HepG2 (cell line): ENCODE results near the gene RAB17. TPM values are rescaled to one million over a fixed set of nuclear protein-coding genes. Genes with fewer than 3 reads are reported as not detected.

ENCODE experiments used
- ATAD3A ChIP-seq: sonication (generic); formaldehyde crosslinking; IDR thresholded peaks from 2 replicates; pipeline ENCODE4 v1.4.0; 2020; ENCODE audit warnings: missing genetic modification reagents
- HDAC1 ChIP-seq: sonication (generic); formaldehyde crosslinking; IDR thresholded peaks from 2 replicates; pipeline ENCODE4 v1.5.1; 2020; ENCODE audit warnings: mild to moderate bottlenecking, missing genetic modification reagents
- HDAC6 ChIP-seq: fragments of 200-600 bp; sonication (generic); IDR thresholded peaks from 2 replicates; pipeline ENCODE4 v1.7.0; 2017; ENCODE audit warnings: mild to moderate bottlenecking, antibody characterized with exemption, low read length, low read depth
- HNRNPLL ChIP-seq: fragments of 200-400 bp; formaldehyde crosslinking; IDR thresholded peaks from 2 replicates; pipeline ENCODE4 v1.6.1; 2017; ENCODE audit warnings: mild to moderate bottlenecking, low read depth, low read length; ENCODE audit not compliant: poor library complexity, severe bottlenecking
- MZF1 ChIP-seq: sonication (generic); formaldehyde crosslinking; IDR thresholded peaks from 2 replicates; pipeline ENCODE4 v1.8.1; 2023; ENCODE audit warnings: mild to moderate bottlenecking, missing genetic modification reagents, borderline replicate concordance
- NPAS2 ChIP-seq: sonication (generic); formaldehyde crosslinking; IDR thresholded peaks from 2 replicates; pipeline ENCODE4 v1.8.0; 2022; ENCODE audit warnings: mild to moderate bottlenecking, missing genetic modification reagents, borderline replicate concordance
- RAD51 ChIP-seq: fragments of 450-650 bp; IDR thresholded peaks from 2 replicates; pipeline ENCODE4 v1.6.1; 2016; ENCODE audit warnings: borderline replicate concordance
- RBM22 ChIP-seq: fragments of 200-400 bp; formaldehyde crosslinking; optimal IDR thresholded peaks from 2 replicates; pipeline ENCODE3; 2017; ENCODE audit warnings: mild to moderate bottlenecking, low read length, moderate library complexity
- SMC3 ChIP-seq: IDR thresholded peaks from 2 replicates; pipeline ENCODE4 v1.6.1; 2011; ENCODE audit warnings: low read length, improper control_type of control experiment
- SMYD3 ChIP-seq: sonication (generic); formaldehyde crosslinking; IDR thresholded peaks from 2 replicates; pipeline ENCODE4 v1.8.1; 2023; ENCODE audit warnings: mild to moderate bottlenecking, missing genetic modification reagents
- SOX5 ChIP-seq: IDR thresholded peaks from 2 replicates; pipeline ENCODE4 v1.6.1; 2016; ENCODE audit warnings: borderline replicate concordance
- TP53 ChIP-seq: sonication (generic); formaldehyde crosslinking; conservative IDR thresholded peaks from 2 replicates; pipeline ENCODE4 v1.4.0; 2020; ENCODE audit warnings: missing genetic modification reagents
- ZNF17 ChIP-seq: sonication (generic); formaldehyde crosslinking; IDR thresholded peaks from 2 replicates; pipeline ENCODE4 v1.5.0; 2020; ENCODE audit warnings: mild to moderate bottlenecking, missing genetic modification reagents
- ZNF260 ChIP-seq: sonication (generic); formaldehyde crosslinking; IDR thresholded peaks from 2 replicates; pipeline ENCODE4 v1.4.0; 2020; ENCODE audit warnings: missing genetic modification reagents, low read depth, mild to moderate bottlenecking, borderline replicate concordance
- ZNF510 ChIP-seq: sonication (generic); formaldehyde crosslinking; IDR thresholded peaks from 2 replicates; pipeline ENCODE4 v1.4.0; 2020; ENCODE audit warnings: low read depth, mild to moderate bottlenecking, missing genetic modification reagents
- ZSCAN20 ChIP-seq: sonication (generic); formaldehyde crosslinking; IDR thresholded peaks from 2 replicates; pipeline ENCODE4 v1.4.0; 2020; ENCODE audit warnings: missing genetic modification reagents, mild to moderate bottlenecking, borderline replicate concordance
- polyA plus RNA-seq, 8 experiments: library from polyadenylated mRNA; depleted of rRNA in 3 of 8; stranded (reverse) in 7 of 8; unstranded in 1 of 8; fragments of >200 nt; fragmentation: Illumina TruSeq in 4 of 8; extraction: Trizol in 4 of 8; gene quantifications; 2 replicates each; pipeline versions ENCODE4 v1.2.1 to v1.2.3, GENCODE V29; 2011 to 2016; ENCODE audit warnings: low read depth in 4 of 8, missing spikeins in 1 of 8, mixed read lengths in 1 of 8; ENCODE audit not compliant: insufficient read depth in 1 of 8
- total RNA-seq, 5 experiments: library from RNA; depleted of rRNA; stranded (reverse); fragments of >200 nt; fragmentation: Illumina TruSeq; extraction: Trizol; gene quantifications; 2 replicates each; pipeline ENCODE4 v1.2.3, GENCODE V29; 2016; ENCODE audit warnings: low read depth in 1 of 5
- TF ChIP-seq, protein P1 (sequence below): sonication (generic); formaldehyde crosslinking; IDR thresholded peaks from 2 replicates; pipeline ENCODE4 v1.4.0; 2020; ENCODE audit warnings: mild to moderate bottlenecking, missing genetic modification reagents
- TF ChIP-seq, protein P2 (sequence below): sonication (generic); formaldehyde crosslinking; IDR thresholded peaks from 2 replicates; pipeline ENCODE4 v1.5.0; 2020; ENCODE audit warnings: missing genetic modification reagents
- TF ChIP-seq, protein P3 (sequence below): IDR thresholded peaks from 2 replicates; pipeline ENCODE4 v1.6.1; 2012; ENCODE audit warnings: low read length, improper control_type of control experiment
- TF ChIP-seq, protein P4 (sequence below): sonication (generic); formaldehyde crosslinking; IDR thresholded peaks from 2 replicates; pipeline ENCODE4 v1.4.0; 2020; ENCODE audit warnings: missing genetic modification reagents, borderline replicate concordance

The RAB17 gene
- total and polyA plus RNA-seq, 2 of the 13 experiments (the other 11 are each of a cell fraction or from before 2014, with no cell fraction given) = 68.0 to 124 TPM

DNA sequence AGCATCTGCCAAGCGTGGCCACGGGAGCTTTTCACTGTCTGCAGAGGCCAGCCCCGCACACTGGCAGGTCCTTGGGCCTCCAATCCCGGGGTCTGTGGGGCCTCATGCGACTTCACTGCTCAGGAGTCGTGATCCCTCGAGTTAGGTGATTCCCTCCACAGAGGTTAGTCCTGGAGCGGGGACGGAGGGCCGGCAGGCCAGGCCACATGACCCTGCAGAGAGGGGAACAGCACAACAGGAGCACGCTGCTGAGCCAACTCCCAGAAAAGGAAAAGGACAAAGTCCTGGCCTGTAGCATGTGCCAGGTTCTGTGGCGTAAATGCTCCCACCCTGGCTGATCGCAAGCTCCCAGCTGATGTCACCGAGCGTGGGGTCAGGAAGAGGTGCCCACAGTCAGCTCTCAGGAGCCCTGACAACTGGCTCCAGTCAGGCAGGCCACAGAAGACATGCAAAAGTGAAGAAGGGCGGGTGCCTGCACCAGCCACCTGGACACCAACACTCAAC, 39.4 kb downstream of the RAB17 start (continued):
- TF ChIP-seq, protein P1, sequence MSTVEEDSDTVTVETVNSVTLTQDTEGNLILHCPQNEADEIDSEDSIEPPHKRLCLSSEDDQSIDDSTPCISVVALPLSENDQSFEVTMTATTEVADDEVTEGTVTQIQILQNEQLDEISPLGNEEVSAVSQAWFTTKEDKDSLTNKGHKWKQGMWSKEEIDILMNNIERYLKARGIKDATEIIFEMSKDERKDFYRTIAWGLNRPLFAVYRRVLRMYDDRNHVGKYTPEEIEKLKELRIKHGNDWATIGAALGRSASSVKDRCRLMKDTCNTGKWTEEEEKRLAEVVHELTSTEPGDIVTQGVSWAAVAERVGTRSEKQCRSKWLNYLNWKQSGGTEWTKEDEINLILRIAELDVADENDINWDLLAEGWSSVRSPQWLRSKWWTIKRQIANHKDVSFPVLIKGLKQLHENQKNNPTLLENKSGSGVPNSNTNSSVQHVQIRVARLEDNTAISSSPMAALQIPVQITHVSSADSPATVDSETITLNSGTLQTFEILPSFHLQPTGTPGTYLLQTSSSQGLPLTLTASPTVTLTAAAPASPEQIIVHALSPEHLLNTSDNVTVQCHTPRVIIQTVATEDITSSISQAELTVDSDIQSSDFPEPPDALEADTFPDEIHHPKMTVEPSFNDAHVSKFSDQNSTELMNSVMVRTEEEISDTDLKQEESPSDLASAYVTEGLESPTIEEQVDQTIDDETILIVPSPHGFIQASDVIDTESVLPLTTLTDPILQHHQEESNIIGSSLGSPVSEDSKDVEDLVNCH (CRISPR knock-in tag) = no peak
- no peak for TF ChIP-seq SMYD3 (CRISPR knock-in tag)
- TF ChIP-seq TP53 (CRISPR knock-in tag) = no peak
- no peak for TF ChIP-seq ZNF260 (CRISPR knock-in tag)
- TF ChIP-seq NPAS2 (CRISPR knock-in tag) = no peak
- TF ChIP-seq SMC3 = no peak
- TF ChIP-seq MZF1 = no peak
- TF ChIP-seq, protein P2, sequence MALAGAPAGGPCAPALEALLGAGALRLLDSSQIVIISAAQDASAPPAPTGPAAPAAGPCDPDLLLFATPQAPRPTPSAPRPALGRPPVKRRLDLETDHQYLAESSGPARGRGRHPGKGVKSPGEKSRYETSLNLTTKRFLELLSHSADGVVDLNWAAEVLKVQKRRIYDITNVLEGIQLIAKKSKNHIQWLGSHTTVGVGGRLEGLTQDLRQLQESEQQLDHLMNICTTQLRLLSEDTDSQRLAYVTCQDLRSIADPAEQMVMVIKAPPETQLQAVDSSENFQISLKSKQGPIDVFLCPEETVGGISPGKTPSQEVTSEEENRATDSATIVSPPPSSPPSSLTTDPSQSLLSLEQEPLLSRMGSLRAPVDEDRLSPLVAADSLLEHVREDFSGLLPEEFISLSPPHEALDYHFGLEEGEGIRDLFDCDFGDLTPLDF (CRISPR knock-in tag) = no peak
- no peak for TF ChIP-seq ZSCAN20
- TF ChIP-seq RAD51 = no peak
- no peak for TF ChIP-seq HDAC1 (CRISPR knock-in tag)
- TF ChIP-seq, protein P3, sequence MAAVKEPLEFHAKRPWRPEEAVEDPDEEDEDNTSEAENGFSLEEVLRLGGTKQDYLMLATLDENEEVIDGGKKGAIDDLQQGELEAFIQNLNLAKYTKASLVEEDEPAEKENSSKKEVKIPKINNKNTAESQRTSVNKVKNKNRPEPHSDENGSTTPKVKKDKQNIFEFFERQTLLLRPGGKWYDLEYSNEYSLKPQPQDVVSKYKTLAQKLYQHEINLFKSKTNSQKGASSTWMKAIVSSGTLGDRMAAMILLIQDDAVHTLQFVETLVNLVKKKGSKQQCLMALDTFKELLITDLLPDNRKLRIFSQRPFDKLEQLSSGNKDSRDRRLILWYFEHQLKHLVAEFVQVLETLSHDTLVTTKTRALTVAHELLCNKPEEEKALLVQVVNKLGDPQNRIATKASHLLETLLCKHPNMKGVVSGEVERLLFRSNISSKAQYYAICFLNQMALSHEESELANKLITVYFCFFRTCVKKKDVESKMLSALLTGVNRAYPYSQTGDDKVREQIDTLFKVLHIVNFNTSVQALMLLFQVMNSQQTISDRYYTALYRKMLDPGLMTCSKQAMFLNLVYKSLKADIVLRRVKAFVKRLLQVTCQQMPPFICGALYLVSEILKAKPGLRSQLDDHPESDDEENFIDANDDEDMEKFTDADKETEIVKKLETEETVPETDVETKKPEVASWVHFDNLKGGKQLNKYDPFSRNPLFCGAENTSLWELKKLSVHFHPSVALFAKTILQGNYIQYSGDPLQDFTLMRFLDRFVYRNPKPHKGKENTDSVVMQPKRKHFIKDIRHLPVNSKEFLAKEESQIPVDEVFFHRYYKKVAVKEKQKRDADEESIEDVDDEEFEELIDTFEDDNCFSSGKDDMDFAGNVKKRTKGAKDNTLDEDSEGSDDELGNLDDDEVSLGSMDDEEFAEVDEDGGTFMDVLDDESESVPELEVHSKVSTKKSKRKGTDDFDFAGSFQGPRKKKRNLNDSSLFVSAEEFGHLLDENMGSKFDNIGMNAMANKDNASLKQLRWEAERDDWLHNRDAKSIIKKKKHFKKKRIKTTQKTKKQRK = no peak
- TF ChIP-seq ZNF17 (CRISPR knock-in tag) = no peak
- no peak for TF ChIP-seq HNRNPLL
- TF ChIP-seq, protein P4, sequence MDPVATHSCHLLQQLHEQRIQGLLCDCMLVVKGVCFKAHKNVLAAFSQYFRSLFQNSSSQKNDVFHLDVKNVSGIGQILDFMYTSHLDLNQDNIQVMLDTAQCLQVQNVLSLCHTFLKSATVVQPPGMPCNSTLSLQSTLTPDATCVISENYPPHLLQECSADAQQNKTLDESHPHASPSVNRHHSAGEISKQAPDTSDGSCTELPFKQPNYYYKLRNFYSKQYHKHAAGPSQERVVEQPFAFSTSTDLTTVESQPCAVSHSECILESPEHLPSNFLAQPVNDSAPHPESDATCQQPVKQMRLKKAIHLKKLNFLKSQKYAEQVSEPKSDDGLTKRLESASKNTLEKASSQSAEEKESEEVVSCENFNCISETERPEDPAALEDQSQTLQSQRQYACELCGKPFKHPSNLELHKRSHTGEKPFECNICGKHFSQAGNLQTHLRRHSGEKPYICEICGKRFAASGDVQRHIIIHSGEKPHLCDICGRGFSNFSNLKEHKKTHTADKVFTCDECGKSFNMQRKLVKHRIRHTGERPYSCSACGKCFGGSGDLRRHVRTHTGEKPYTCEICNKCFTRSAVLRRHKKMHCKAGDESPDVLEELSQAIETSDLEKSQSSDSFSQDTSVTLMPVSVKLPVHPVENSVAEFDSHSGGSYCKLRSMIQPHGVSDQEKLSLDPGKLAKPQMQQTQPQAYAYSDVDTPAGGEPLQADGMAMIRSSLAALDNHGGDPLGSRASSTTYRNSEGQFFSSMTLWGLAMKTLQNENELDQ (CRISPR knock-in tag) = no peak
- no peak for TF ChIP-seq HDAC6
- TF ChIP-seq SOX5 (CRISPR knock-in tag) = peak; percentile 41; the same call in 1 of the 2 replicates
- TF ChIP-seq ATAD3A (CRISPR knock-in tag) = no peak
- no peak for TF ChIP-seq ZNF510 (CRISPR knock-in tag)
- no peak for TF ChIP-seq RBM22
